Activated CD4-positive, alpha-beta T cell treated with anti-CD3 and anti-CD28 coated beads for 36 hours (primary cell): Measurements from ENCODE around the gene ATL2. TPM values are rescaled to one million over a fixed set of nuclear protein-coding genes. Genes with fewer than 3 reads are reported as not detected.
"Not testable (repeated sequence)": the region's sequence is repeated elsewhere in the genome, so short reads cannot be mapped to it uniquely, and the experiment has no call there.

ENCODE experiments used
- ATAC-seq: fragments of 200-7000 bp; cut with Tn5 transposase; one replicate; pipeline ENCODE4 v1.10.0; 2021; ENCODE audit warnings: mild to moderate bottlenecking, moderate library complexity
- CTCF ChIA-PET: fragments of 350-600 bp; sonication (Branson Sonifier 250); formaldehyde crosslinking; loops from one replicate; lab custom pipeline; 2021; ENCODE audit warnings: antibody characterized with exemption; lab: Charles Lee
- POLR2A ChIA-PET: fragments of 350-600 bp; sonication (Branson Sonifier 250); formaldehyde crosslinking; loops from one replicate; lab custom pipeline; 2021; ENCODE audit warnings: antibody characterized with exemption, inconsistent platforms; lab: Charles Lee
- DNase-seq: peaks from one replicate; pipeline ENCODE4 v3.0.0-alpha.2; 2020
- H3K27ac Mint-ChIP-seq: one replicate; pipeline ENCODE4 v1.8.0; 2021; ENCODE audit warnings: mixed read lengths
- H3K27me3 Mint-ChIP-seq: one replicate; pipeline ENCODE4 v1.8.0; 2021; ENCODE audit warnings: mixed read lengths
- H3K36me3 Mint-ChIP-seq: one replicate; pipeline ENCODE4 v1.8.0; 2021; ENCODE audit warnings: low read depth, mixed read lengths
- H3K4me1 Mint-ChIP-seq: one replicate; pipeline ENCODE4 v1.8.0; 2021; ENCODE audit warnings: mixed read lengths
- H3K4me3 Mint-ChIP-seq: one replicate; pipeline ENCODE4 v1.8.0; 2021; ENCODE audit warnings: mild to moderate bottlenecking, moderate library complexity, mixed read lengths
- H3K9me3 Mint-ChIP-seq: one replicate; pipeline ENCODE4 v1.8.0; 2021; ENCODE audit warnings: low read depth, mixed read lengths
- intact Hi-C, 2 experiments: fragments of 100-400 bp; cut with DNase I in 1 of 2; cut with micrococcal nuclease in 1 of 2; formaldehyde crosslinking; loops; one replicate each; pipeline versions ENCODE4 v1.14.2 to v1.15.1; 2022 to 2024; cut with DNase I, micrococcal nuclease
- total RNA-seq, 2 experiments: library from RNA; stranded (reverse); gene quantifications; one replicate each; pipeline ENCODE4 v1.2.3, GENCODE V29; 2021

The ATL2 gene
- total RNA-seq, 2 experiments from 2014 or later, result 29.9 to 50.3 TPM

DNA sequence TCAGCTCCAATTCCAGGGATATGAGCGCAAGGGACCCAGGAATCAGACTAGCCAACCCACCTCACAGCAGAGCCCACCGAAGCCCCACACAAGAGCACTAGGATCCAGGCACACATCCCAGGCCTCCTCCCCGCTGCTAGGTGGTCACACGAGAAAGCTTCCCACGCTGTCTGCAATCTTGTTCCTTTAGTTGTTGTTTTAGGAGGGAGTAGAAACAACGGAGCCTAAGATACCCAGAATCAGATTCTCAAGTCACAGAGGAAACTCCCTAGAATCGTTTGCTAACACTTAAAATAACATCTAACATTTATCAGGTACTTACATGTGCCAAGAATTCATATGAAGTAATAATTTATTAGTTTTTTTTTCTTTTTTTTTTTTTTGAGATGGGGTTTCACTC is 9.7 kb upstream of the ATL2 start:
- Mint-ChIP-seq H3K27ac (no peak overlapping the region), H3K4me1 (peaks cover 17% of the 10 kb centered on the region), H3K36me3 (no peaks in the 10 kb centered on the region), H3K4me3 (no peak overlapping the region), H3K27me3 (no peaks in the 10 kb centered on the region), H3K9me3 (no peaks in the 10 kb centered on the region)
- ChIA-PET POLR2A (no interaction called here), CTCF (interaction anchor here (1.0 to 1.2 kb wide), 2 partner anchors 12 to 364 kb away, joined by 4 read pairs; partner anchors contain the start of gene SRSF7)
- DNase-seq (no peak), ATAC-seq (no peak)
- intact Hi-C loops, result no loop called here

- DNase-seq, result no peak
- H3K36me3 Mint-ChIP-seq, result no peaks in the 10 kb centered on the region
- no peaks in the 10 kb centered on the region for H3K9me3 Mint-ChIP-seq
- peaks cover 22% of the 10 kb centered on the region for H3K4me1 Mint-ChIP-seq
- ChIA-PET POLR2A (no interaction called here), CTCF (interaction anchor here (1.2 kb wide), 1 partner anchor 12 kb away, joined by 4 read pairs; no protein-coding TSS in a partner anchor)
- no peak for ATAC-seq
- H3K4me3 Mint-ChIP-seq, result no peak overlapping the region
- no peak overlapping the region for H3K27ac Mint-ChIP-seq
- no peaks in the 10 kb centered on the region for H3K27me3 Mint-ChIP-seq
- intact Hi-C loops, result no loop called here
Measured at GRCh38 chr2:38386377-38386776, 9.3 kb upstream of the ATL2 start.

- Mint-ChIP-seq H3K4me3 (no peak overlapping the region), H3K9me3 (no peaks in the 10 kb centered on the region), H3K27ac (no peak overlapping the region), H3K27me3 (no peaks in the 10 kb centered on the region), H3K36me3 (no peaks in the 10 kb centered on the region), H3K4me1 (peaks cover 36% of the 10 kb centered on the region)
- intact Hi-C loops, result no loop called here
- ATAC-seq (no peak), DNase-seq (no peak)
- ChIA-PET CTCF (interaction anchor here (0.6 to 1.2 kb wide), 2 partner anchors 18 to 951 kb away, joined by 3 read pairs; no protein-coding TSS in a partner anchor), POLR2A (no interaction called here)
Measured at GRCh38 chr2:38384338-38384737, 7.3 kb upstream of the ATL2 start.

- ATAC-seq, H3K27me3 Mint-ChIP-seq, POLR2A ChIA-PET, intact Hi-C loops, H3K9me3 Mint-ChIP-seq, H3K27ac Mint-ChIP-seq, H3K36me3 Mint-ChIP-seq, DNase-seq, H3K4me3 Mint-ChIP-seq: not testable (repeated sequence)
- CTCF ChIA-PET, result interaction anchor here (0.6 to 1.2 kb wide), 2 partner anchors 24 to 492 kb away, joined by 3 to 4 read pairs; partner anchors contain the start of genes DHX57 and MORN2
- H3K4me1 Mint-ChIP-seq, result peaks cover 37% of the 10 kb centered on the region
Measured at GRCh38 chr2:38383741-38384140, 6.7 kb upstream of the ATL2 start.

DNA sequence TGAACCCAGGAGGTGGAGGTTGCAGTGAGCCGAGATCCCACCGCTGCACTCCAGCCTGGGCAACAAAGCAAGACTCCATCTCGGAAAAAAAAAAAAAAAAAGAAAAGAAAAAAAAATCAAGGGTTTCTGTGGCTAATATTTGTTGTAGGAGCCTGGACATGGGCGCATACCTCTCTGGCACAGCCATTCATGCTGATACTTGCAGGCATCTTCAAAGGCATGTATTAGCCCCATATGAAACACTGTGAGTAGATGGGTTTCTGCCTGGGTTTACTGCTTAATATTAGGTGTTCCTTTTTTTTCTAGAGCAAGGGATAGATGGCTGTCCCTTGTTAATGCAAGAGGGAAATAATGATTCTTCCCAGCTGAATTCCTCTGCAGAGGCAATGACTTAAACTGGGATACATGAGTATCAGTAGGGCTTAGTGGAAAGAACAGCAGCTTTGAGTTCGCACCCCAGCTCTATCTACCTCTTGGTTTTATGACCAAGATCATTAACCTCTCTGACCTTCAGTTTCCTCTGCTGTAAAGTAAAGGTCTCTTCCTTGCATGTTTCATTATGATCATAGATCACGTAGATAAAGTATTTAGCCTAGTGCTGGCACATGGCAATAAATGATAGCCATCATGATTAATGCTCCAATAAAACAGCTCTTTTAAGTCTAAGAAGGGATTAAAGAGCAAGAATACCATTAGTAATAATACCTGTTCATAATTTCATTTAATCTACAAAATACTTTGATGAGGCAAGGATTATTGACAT is 4.5 kb upstream of the ATL2 start:
- POLR2A ChIA-PET, result no interaction called here
- DNase-seq (no peak), ATAC-seq (no peak)
- H3K4me1 Mint-ChIP-seq, result peaks cover 35% of the 10 kb centered on the region
- CTCF ChIA-PET, result interaction anchor here (0.6 to 1.8 kb wide), 3 partner anchors 126 to 440 kb away, joined by 3 to 5 read pairs (median 3); no protein-coding TSS in a partner anchor
- intact Hi-C loops, result no loop called here
- no peak overlapping the region for H3K27ac Mint-ChIP-seq
- H3K9me3 Mint-ChIP-seq, result no peaks in the 10 kb centered on the region
- H3K27me3 Mint-ChIP-seq, result no peaks in the 10 kb centered on the region
- no peaks in the 10 kb centered on the region for H3K36me3 Mint-ChIP-seq
- no peak overlapping the region for H3K4me3 Mint-ChIP-seq

- POLR2A ChIA-PET, result no interaction called here
- intact Hi-C loops, result no loop called here
- peak overlapping the region; percentile 24 for H3K4me3 Mint-ChIP-seq
- CTCF ChIA-PET, result interaction anchor here (0.7 to 1.8 kb wide), 3 partner anchors 127 to 1497 kb away, joined by 3 to 5 read pairs (median 4); no protein-coding TSS in a partner anchor
- H3K4me1 Mint-ChIP-seq, result peaks cover 41% of the 10 kb centered on the region
- ATAC-seq (no peak), DNase-seq (no peak)
- no peaks in the 10 kb centered on the region for H3K27me3 Mint-ChIP-seq
- no peaks in the 10 kb centered on the region for H3K36me3 Mint-ChIP-seq
- H3K9me3 Mint-ChIP-seq, result no peaks in the 10 kb centered on the region
- H3K27ac Mint-ChIP-seq, result peak overlapping the region; percentile 14
Measured at GRCh38 chr2:38380397-38381130, 3.5 kb upstream of the ATL2 start.

DNA sequence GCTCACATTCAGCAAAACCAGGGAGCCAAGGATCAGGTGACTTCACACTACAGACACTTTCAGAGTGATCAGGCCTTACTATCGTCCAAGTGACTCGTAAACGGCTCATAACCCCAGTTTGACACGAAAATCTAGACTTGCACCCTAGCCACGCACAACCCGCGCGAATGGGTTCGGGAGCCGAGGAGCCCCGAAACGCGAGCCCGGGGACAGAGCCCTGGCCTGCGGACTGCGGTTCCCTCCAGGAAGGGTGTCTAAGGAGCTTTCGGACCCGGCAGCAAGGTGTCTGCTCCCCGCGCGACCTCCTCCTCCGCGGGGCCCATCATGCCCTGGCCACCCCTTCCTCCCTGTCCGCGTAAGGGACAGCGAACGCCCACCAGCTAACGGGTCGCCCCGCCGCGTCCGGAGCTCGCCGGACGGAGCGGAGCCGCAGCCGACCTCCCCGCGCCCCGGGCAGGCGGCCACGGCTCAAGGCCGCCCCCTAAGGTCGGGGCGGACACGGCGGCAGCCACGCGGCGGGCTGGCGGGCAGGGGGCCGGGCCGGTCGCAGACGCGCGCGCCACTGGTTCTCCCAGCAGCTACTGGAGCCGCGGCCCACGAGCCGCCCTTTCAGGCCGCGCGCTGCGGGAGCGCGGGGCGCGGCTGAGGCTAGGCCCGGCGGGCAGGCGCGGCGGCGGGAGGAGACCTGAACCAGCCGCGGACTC is 575 bp downstream of the ATL2 start:
- peak; percentile 74 for DNase-seq
- peak overlapping the region; percentile 90 for H3K4me3 Mint-ChIP-seq
- ChIA-PET POLR2A (interaction anchor here (0.6 to 1.7 kb wide), 8 partner anchors 9 to 868 kb away, joined by 3 to 21 read pairs (median 4); partner anchors contain the start of genes HNRNPLL and SRSF7), CTCF (interaction anchor here (0.5 to 2.8 kb wide), 13 partner anchors 10 to 1387 kb away, joined by 3 to 18 read pairs (median 4); no protein-coding TSS in a partner anchor)
- H3K36me3 Mint-ChIP-seq, result peaks cover 5% of the 10 kb centered on the region
- intact Hi-C loops, result loop anchor here (1.0 to 5.0 kb wide), 20 partner anchors 52 to 1410 kb away; partner anchors contain the start of genes SRSF7 (in 2 of the 2), CDC42EP3 (in 1 of the 2), CYP1B1 (in 1 of the 2) and DHX57 (in 1 of the 2)
- H3K27me3 Mint-ChIP-seq, result no peaks in the 10 kb centered on the region
- H3K9me3 Mint-ChIP-seq, result no peaks in the 10 kb centered on the region
- ATAC-seq, result peak; percentile 55
- H3K27ac Mint-ChIP-seq, result peak overlapping the region; percentile 90
- peaks cover 74% of the 10 kb centered on the region for H3K4me1 Mint-ChIP-seq

- Mint-ChIP-seq H3K4me3 (peak overlapping the region; percentile 90), H3K27me3 (no peaks in the 10 kb centered on the region), H3K4me1 (peaks cover 74% of the 10 kb centered on the region), H3K36me3 (peaks cover 7% of the 10 kb centered on the region), H3K27ac (peak overlapping the region; percentile 90), H3K9me3 (no peaks in the 10 kb centered on the region)
- peak; percentile 81 for DNase-seq
- intact Hi-C loops, result loop anchor here (1.0 to 5.0 kb wide), 14 partner anchors 51 to 1409 kb away; partner anchors contain the start of genes CDC42EP3 (in 1 of the 2), CYP1B1 (in 1 of the 2), DHX57 (in 1 of the 2) and GALM (in 1 of the 2)
- ChIA-PET CTCF (interaction anchor here (0.6 to 2.8 kb wide), 14 partner anchors 10 to 1388 kb away, joined by 3 to 18 read pairs (median 4); no protein-coding TSS in a partner anchor), POLR2A (interaction anchor here (0.6 to 1.7 kb wide), 9 partner anchors 8 to 869 kb away, joined by 3 to 21 read pairs (median 4); partner anchors contain the start of genes HNRNPLL and SRSF7)
- peak; percentile 56 for ATAC-seq
Measured at GRCh38 chr2:38375696-38376345, 1.3 kb downstream of the ATL2 start.

DNA sequence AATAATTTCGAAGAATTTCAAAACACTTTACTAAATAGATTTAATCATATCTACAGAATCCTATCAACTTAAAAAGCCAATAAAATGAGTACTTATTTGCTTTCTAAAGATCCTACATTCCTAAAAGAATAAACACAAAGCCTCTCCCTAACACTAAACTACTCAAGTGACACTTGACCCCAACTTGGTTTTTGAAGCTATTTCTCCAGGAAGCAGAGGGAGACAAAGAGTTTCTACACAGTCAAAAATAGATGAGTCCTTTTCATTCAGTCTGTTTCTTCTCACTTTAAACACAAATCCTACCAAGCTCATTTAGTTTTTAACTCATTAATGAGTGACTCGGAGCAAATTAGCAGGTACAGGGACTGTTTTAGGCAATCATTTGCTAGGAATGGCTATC is 2.1 kb downstream of the ATL2 start:
- H3K4me1 Mint-ChIP-seq, result peaks cover 67% of the 10 kb centered on the region
- intact Hi-C loops, result loop anchor here (5.0 kb wide), 4 partner anchors 87 to 703 kb away; partner anchors contain the start of genes CDC42EP3 (in 1 of the 2), HNRNPLL (in 1 of the 2) and RMDN2 (in 1 of the 2)
- POLR2A ChIA-PET, result interaction anchor here (1.0 to 1.7 kb wide), 3 partner anchors 9 to 376 kb away, joined by 3 to 21 read pairs (median 3); partner anchors contain the start of gene SRSF7
- H3K27me3 Mint-ChIP-seq, result no peaks in the 10 kb centered on the region
- peaks cover 7% of the 10 kb centered on the region for H3K36me3 Mint-ChIP-seq
- H3K9me3 Mint-ChIP-seq, result no peaks in the 10 kb centered on the region
- H3K4me3 Mint-ChIP-seq, result peak overlapping the region; percentile 90
- no peak overlapping the region for H3K27ac Mint-ChIP-seq
- ATAC-seq (no peak), DNase-seq (no peak)
- CTCF ChIA-PET, result interaction anchor here (0.9 to 2.8 kb wide), 9 partner anchors 9 to 207 kb away, joined by 3 to 18 read pairs (median 5); no protein-coding TSS in a partner anchor

DNA sequence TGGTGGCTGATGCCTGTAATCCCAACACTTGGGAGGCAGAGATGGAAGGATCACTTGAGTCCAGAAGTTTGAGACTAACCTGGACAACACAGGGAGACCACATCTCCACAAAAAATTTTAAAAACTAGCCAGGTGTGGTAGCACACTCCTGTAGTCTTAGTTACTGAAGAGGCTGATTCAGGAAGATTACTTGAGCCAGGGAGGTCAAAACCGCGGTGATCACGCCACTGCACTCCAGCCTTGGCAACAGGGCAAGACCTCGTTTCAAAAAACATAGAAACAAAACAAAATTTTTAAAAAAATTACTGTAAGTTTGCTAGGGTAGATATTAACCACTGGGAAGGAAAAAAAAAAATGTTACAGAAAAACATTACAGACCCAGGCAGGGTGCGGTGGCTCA is 5.8 kb downstream of the ATL2 start:
- ATAC-seq (no peak), DNase-seq (no peak)
- Mint-ChIP-seq H3K27ac (no peak overlapping the region), H3K4me1 (peaks cover 58% of the 10 kb centered on the region), H3K36me3 (peaks cover 9% of the 10 kb centered on the region), H3K4me3 (no peak overlapping the region), H3K27me3 (no peaks in the 10 kb centered on the region), H3K9me3 (no peaks in the 10 kb centered on the region)
- intact Hi-C loops, result no loop called here
- ChIA-PET POLR2A (no interaction called here), CTCF (interaction anchor here (0.6 kb wide), 1 partner anchor 249 kb away, joined by 3 read pairs; no protein-coding TSS in a partner anchor)
